GM19395 (cell line): ENCODE results near the gene RAB11FIP4.

ENCODE experiments used
- ATAC-seq: cut with Tn5 transposase; IDR thresholded peaks from one replicate; pipeline ENCODE4 v1.9.1; 2021; ENCODE audit warnings: mild to moderate bottlenecking, moderate library complexity; ENCODE audit not compliant: unreplicated experiment

Gene RAB11FIP4

GRCh38 chr17:31404028-31404949, 12.8 kb downstream of the RAB11FIP4 start:
- ATAC-seq: no peak

- ATAC-seq: no peak
Observed at GRCh38 chr17:31405890-31406371, 14.5 kb downstream of the RAB11FIP4 start.

- no peak for ATAC-seq
Observed at GRCh38 chr17:31408586-31408985, 17.1 kb downstream of the RAB11FIP4 start.

GRCh38 chr17:31411707-31412285, 20.3 kb downstream of the RAB11FIP4 start:
- no peak for ATAC-seq

- ATAC-seq: no peak
Observed at GRCh38 chr17:31412511-31412910, 21.0 kb downstream of the RAB11FIP4 start.

GRCh38 chr17:31413081-31413799, 21.8 kb downstream of the RAB11FIP4 start:
- ATAC-seq: no peak

- ATAC-seq: no peak
Observed at GRCh38 chr17:31413874-31414549, 22.5 kb downstream of the RAB11FIP4 start.

- no peak for ATAC-seq
Observed at GRCh38 chr17:31414550-31414918, 23.1 kb downstream of the RAB11FIP4 start.

- ATAC-seq: no peak
Observed at GRCh38 chr17:31415004-31415454, 23.6 kb downstream of the RAB11FIP4 start.

- ATAC-seq: no peak
Observed at GRCh38 chr17:31415640-31416502, 24.4 kb downstream of the RAB11FIP4 start.

GRCh38 chr17:31416503-31416923, 25.0 kb downstream of the RAB11FIP4 start:
- no peak for ATAC-seq

- no peak for ATAC-seq
Observed at GRCh38 chr17:31417051-31417792, 25.7 kb downstream of the RAB11FIP4 start.

- ATAC-seq: no peak
Observed at GRCh38 chr17:31418773-31419350, 27.4 kb downstream of the RAB11FIP4 start.

GRCh38 chr17:31422443-31422842, 31.0 kb downstream of the RAB11FIP4 start:
- ATAC-seq: no peak

GRCh38 chr17:31424944-31425281, 33.4 kb downstream of the RAB11FIP4 start:
- ATAC-seq: no peak

GRCh38 chr17:31425282-31426040, 34.0 kb downstream of the RAB11FIP4 start:
- no peak for ATAC-seq

GRCh38 chr17:31427684-31428083, 36.2 kb downstream of the RAB11FIP4 start:
- ATAC-seq: no peak

GRCh38 chr17:31428111-31428510, 36.6 kb downstream of the RAB11FIP4 start:
- ATAC-seq: no peak
